Stimulated activated CD8-positive, alpha-beta memory T cell treated with anti-CD3 and anti-CD28 coated beads, Interleukin-7, amount 100 ng/mL, for 1 hour (primary cell): Measurements from ENCODE around the gene WDR37.
"Not testable (repeated sequence)": the region's sequence is repeated elsewhere in the genome, so short reads cannot be mapped to it uniquely, and the experiment has no call there.

Experiments
- DNase-seq, 2 donors: peaks; one replicate each; pipeline ENCODE4 v3.0.0-alpha.2; 2020; ENCODE audit warnings: low read depth in 2 of 2

WDR37 gene

GRCh38 chr10:1041514-1041913 is 14.7 kb upstream of the WDR37 start:
- DNase-seq: no peak

- DNase-seq: no peak
Observed at GRCh38 chr10:1043532-1043995, 12.6 kb upstream of the WDR37 start.

DNA sequence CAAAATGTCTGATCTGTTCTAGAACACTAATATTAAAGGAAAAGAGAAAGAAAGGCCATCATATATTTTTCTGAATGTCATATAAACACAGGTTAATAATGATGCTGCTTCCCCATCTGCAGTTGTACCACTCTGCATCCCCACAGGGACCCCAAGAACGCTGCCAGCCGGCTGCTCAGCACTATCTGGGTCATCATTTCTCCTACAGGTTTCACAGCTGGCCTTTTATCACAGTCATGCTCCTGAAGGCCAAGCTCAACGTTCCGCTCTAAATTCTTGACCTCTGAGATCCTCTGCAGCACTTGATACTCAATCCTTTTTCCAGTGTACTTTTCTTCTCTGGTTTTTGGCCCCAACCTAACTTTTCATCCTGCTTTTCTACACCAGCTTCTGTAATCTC is 12.0 kb upstream of the WDR37 start:
- DNase-seq: no peak

- no peak for DNase-seq
Observed at GRCh38 chr10:1044964-1045363, 11.2 kb upstream of the WDR37 start.

- DNase-seq: no peak
Observed at GRCh38 chr10:1045415-1045814, 10.8 kb upstream of the WDR37 start.

- DNase-seq: no peak
Observed at GRCh38 chr10:1047937-1048336, 8.2 kb upstream of the WDR37 start.

- no peak for DNase-seq
Observed at GRCh38 chr10:1048349-1048731, 7.8 kb upstream of the WDR37 start.

GRCh38 chr10:1048732-1049424 is 7.3 kb upstream of the WDR37 start, which contains the start of gene IDI1:
Gene IDI1 (minus strand): TSS chr10:1049119. CDS start chr10:1049003, 116 bp downstream.
- DNase-seq: peak; percentile 90 to 93

- no peak for DNase-seq
Observed at GRCh38 chr10:1049425-1049958, 6.7 kb upstream of the WDR37 start.

DNA sequence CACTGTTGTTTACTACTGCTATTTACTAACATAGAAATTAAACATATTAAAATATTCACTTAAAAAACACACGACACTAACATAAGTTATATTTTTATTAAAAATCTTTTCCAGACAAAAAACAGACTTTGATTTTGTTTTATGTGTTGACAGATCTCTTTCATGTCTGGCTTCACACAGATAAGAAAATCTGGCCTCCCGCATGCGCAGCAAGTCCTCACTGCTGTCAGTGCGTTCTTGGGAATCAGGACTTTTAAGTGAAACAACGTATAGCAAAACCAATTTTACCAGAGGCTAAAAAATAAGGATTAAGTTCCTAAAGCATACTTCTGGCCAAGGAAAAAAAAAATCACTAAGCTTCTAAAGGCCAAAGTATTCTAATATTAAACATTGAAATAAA is 6.0 kb upstream of the WDR37 start:
- DNase-seq: no peak

DNA sequence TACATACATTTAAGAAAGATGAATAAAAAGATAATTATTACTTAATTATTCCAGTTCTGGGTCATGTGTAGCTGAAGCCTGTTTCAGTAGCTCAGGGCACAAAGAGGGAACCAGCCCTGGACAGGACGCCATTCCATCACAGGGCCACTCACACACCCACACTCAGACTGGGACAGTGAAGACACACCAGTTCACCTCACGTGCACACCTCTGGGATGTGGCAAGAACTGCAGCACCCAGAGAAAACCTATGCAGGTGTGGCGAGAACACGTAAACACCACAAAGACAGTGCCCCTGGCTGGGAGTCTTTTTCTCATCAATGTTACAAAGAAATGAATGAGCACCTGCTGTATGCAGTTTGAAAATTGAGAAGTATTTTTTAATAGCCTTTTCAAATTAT is 5.6 kb upstream of the WDR37 start:
- DNase-seq: no peak

DNA sequence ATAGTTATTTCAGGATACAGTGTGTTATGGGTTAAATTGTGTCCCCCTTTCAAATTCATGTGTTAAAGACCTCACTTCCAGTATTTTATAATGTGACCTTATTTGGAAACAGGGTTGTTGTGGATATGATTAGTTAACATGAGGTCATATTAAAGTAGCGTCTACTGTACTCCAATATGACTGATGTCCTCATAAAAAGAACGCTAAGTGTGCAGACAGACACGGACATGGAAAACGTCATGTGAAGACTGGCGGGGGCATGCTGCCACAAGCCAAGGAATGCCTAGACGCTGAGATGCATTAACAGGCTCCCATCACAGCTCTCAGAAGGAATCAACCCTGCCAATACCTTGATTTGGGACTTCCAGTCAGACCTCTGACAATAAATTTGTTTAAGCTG is 1.5 kb upstream of the WDR37 start:
- DNase-seq: no peak

DNA sequence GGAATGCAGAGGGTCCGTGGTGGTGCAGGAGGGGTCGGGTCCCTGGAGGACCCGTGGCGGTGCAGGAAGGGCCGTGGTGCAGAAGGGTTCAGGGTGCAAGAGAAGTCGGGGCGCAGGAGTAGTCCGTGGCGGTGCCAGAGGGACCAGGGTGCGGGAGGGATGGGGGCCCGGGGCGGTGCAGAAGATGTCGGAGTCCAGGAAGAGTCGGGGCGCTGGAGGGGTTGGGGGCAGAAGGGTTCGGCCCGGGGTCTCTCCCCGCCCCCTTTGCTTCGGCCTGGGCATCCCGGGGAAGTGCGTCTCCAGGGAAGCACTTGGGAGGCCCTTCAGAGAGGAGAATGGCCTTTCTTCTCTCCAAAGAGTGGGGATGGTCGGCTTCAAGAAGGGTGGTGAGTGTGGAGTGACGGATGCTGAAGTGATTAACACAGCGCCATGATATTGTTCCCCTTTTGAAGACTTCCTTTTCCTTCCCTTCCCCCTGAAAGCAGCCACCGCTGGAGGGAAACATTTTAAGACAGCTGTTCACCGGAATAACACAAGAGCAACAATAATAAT is 997 bp downstream of the WDR37 start:
- no peak for DNase-seq

DNA sequence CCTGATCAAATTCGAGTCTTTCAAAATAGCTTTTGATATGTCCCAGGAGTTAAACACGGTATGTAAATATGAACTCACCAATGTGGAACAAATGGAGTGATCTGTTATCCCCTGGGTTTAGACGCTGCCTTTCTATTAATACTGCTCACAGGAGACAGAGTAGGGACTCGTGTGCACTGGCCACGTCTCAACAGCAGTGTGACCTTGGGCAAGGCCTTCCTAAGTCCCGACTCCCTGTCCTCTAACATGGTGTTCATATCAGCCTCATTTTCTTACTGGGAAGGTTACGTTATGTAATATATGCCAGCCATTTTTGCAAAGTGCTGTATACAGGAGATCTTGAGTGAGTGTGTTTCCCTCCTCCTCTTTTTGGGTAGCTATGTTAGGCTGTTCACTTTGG is 1.8 kb downstream of the WDR37 start:
- DNase-seq: no peak

GRCh38 chr10:1059902-1060301 is 3.7 kb downstream of the WDR37 start:
- no peak for DNase-seq

DNA sequence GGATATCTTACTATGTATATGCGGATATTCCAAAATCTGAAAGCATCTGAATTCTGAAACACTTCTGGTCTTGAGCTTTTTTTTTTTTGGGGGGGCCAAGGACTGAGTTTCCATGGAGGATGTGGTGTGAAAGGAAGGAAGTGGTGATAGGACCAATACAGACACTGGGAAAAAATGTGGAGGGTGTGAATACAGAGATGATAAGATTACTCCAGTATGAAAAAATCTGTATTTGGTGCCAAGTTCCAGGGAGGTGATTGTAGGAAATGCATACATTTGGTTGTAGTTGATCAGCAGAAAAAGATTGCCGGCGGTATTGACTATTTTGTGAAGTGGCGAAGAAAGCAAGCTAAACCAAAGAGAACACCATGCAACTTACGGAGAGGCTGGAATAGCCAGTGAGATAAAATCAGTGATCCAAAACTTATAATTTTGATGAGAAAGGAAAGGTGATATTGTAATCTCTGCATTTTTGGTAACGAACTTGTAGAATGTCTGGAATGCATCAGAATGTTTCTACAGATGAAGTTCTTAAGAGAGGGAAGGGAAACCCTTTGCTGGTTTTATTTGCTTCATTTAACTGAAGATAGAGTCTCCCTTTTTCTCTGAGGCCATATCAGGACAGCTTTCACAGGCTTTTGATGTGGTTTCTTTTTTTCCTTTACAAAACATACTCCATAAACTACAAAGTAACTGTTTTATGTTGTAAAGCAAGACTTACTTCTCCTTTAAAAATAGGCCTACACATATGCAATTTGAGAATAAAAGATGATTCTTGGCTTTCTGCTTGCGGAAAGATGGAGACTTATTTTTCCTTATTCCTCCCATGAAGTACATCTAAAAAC is 6.0 kb downstream of the WDR37 start:
- no peak for DNase-seq

GRCh38 chr10:1063232-1063865 is 7.2 kb downstream of the WDR37 start:
- no peak for DNase-seq

- no peak for DNase-seq
Observed at GRCh38 chr10:1064964-1065247, 8.7 kb downstream of the WDR37 start.

DNA sequence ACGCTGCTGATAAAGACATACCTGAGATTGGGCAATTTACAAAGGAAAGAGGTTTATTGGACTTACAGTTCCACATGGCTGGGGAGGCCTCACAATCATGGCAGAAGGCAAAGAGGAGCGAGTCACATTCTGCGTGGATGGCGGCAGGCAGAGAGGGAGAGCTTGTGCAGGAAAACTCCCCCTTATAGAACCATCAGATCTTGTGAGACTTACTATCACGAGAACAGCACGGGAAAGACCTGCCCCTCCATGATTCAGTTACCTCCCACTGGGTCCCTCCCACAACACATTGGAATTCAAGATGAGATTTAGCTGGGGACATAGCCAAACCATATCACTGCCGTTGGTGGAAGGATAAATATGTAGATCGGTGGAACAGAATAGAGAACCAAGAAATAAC is 10.5 kb downstream of the WDR37 start:
- DNase-seq: not testable (repeated sequence)

- no peak for DNase-seq
Observed at GRCh38 chr10:1068380-1069361, 12.5 kb downstream of the WDR37 start.

- DNase-seq: no peak
Observed at GRCh38 chr10:1070919-1071318, 14.7 kb downstream of the WDR37 start.
